T1000 (cell line): ENCODE results near the gene LPGAT1.
"Not testable (repeated sequence)": the region's sequence is repeated elsewhere in the genome, so short reads cannot be mapped to it uniquely, and the experiment has no call there.

Experiments used
- DNase-seq: peaks from one replicate; lab custom pipeline; 2025; ENCODE audit warnings: mixed read lengths; lab: John Stamatoyannopoulos, UW

Gene LPGAT1

GRCh38 chr1:211830328-211831142 lies at the start of gene LPGAT1:
Gene LPGAT1 (minus strand): TSS chr1:211830763. CDS start chr1:211829296, 1,467 bp downstream.
- peak; percentile 54 for DNase-seq

GRCh38 chr1:211879475-211879874 lies 48.9 kb upstream of the LPGAT1 start:
- no peak for DNase-seq

GRCh38 chr1:211876851-211877590 lies 46.5 kb upstream of the LPGAT1 start:
- DNase-seq = no peak

- no peak for DNase-seq
Measured at GRCh38 chr1:211875541-211875940, 45.0 kb upstream of the LPGAT1 start.

- DNase-seq = no peak
Measured at GRCh38 chr1:211874521-211875347, 44.2 kb upstream of the LPGAT1 start.

- not testable (repeated sequence) for DNase-seq
Measured at GRCh38 chr1:211873731-211874130, 43.2 kb upstream of the LPGAT1 start.

GRCh38 chr1:211870156-211870555 lies 39.6 kb upstream of the LPGAT1 start:
- DNase-seq = no peak

- DNase-seq = no peak
Measured at GRCh38 chr1:211865180-211865579, 34.6 kb upstream of the LPGAT1 start.

- no peak for DNase-seq
Measured at GRCh38 chr1:211859405-211859804, 28.8 kb upstream of the LPGAT1 start.

- no peak for DNase-seq
Measured at GRCh38 chr1:211851174-211851573, 20.6 kb upstream of the LPGAT1 start.

- no peak for DNase-seq
Measured at GRCh38 chr1:211843507-211844298, 13.1 kb upstream of the LPGAT1 start.

- DNase-seq = no peak
Measured at GRCh38 chr1:211843018-211843417, 12.5 kb upstream of the LPGAT1 start.

GRCh38 chr1:211842518-211842917 lies 12.0 kb upstream of the LPGAT1 start:
- DNase-seq = no peak

GRCh38 chr1:211839106-211839505 lies 8.5 kb upstream of the LPGAT1 start:
- no peak for DNase-seq

GRCh38 chr1:211833174-211833820 lies 2.7 kb upstream of the LPGAT1 start:
- no peak for DNase-seq

GRCh38 chr1:211832661-211833060 lies 2.1 kb upstream of the LPGAT1 start:
- DNase-seq = no peak

- DNase-seq = no peak
Measured at GRCh38 chr1:211831558-211832323, 1.2 kb upstream of the LPGAT1 start.

- no peak for DNase-seq
Measured at GRCh38 chr1:211830055-211830327, 572 bp downstream of the LPGAT1 start.

GRCh38 chr1:211829343-211830054 lies 1.1 kb downstream of the LPGAT1 start:
- DNase-seq = no peak
